LHCN-M2 (cell line): ENCODE measurements around the gene ALKBH6. TPM values are rescaled to one million over a fixed set of nuclear protein-coding genes. Genes with fewer than 3 reads are reported as not detected.

Source experiments
- DNase-seq: peaks from one replicate; pipeline ENCODE4 v3.0.0-alpha.2; 2012; ENCODE audit warnings: low read depth
- total RNA-seq: library from RNA; depleted of rRNA; stranded (reverse); fragments of >200 nt; gene quantifications from 2 replicates; pipeline ENCODE4 v1.2.3, GENCODE V29; 2014

The ALKBH6 gene
- total RNA-seq, 1 experiment from 2014 or later = 32.6 TPM

GRCh38 chr19:36030264-36031148, 16.5 kb upstream of the ALKBH6 start:
- peak; percentile 38 for DNase-seq

- DNase-seq = no peak
Measured at GRCh38 chr19:36028313-36029041, 14.5 kb upstream of the ALKBH6 start.

- no peak for DNase-seq
Measured at GRCh38 chr19:36027696-36028095, 13.7 kb upstream of the ALKBH6 start.

- no peak for DNase-seq
Measured at GRCh38 chr19:36026091-36026876, 12.3 kb upstream of the ALKBH6 start.

GRCh38 chr19:36025541-36025940, 11.5 kb upstream of the ALKBH6 start:
- no peak for DNase-seq

- no peak for DNase-seq
Measured at GRCh38 chr19:36023432-36023831, 9.4 kb upstream of the ALKBH6 start.

GRCh38 chr19:36019061-36019670, 5.2 kb upstream of the ALKBH6 start:
- no peak for DNase-seq

GRCh38 chr19:36013280-36014011, 567 bp downstream of the ALKBH6 start:
- DNase-seq = no peak

- DNase-seq = no peak
Measured at GRCh38 chr19:36010402-36010801, 3.6 kb downstream of the ALKBH6 start.

- DNase-seq = no peak
Measured at GRCh38 chr19:36009633-36010379, 4.2 kb downstream of the ALKBH6 start.

GRCh38 chr19:36009220-36009619, 4.8 kb downstream of the ALKBH6 start:
- peak; percentile 50 for DNase-seq

GRCh38 chr19:36008336-36008978, 5.6 kb downstream of the ALKBH6 start, which contains the start of gene SYNE4:
TSS of gene SYNE4 (minus strand) at chr19:36008813. CDS start at chr19:36008681, 132 bp downstream.
- no peak for DNase-seq

GRCh38 chr19:36006955-36007354, 7.1 kb downstream of the ALKBH6 start:
- no peak for DNase-seq

GRCh38 chr19:36003284-36003683, 10.7 kb downstream of the ALKBH6 start:
- DNase-seq = no peak

- DNase-seq = no peak
Measured at GRCh38 chr19:36001605-36002004, 12.4 kb downstream of the ALKBH6 start.

- DNase-seq = no peak
Measured at GRCh38 chr19:35996777-35997176, 17.2 kb downstream of the ALKBH6 start.

GRCh38 chr19:35995048-35995993, 18.7 kb downstream of the ALKBH6 start, which contains the start of gene SDHAF1:
TSS of gene SDHAF1 (plus strand) at chr19:35995188. CDS start at chr19:35995275, 87 bp downstream.
- DNase-seq = peak; percentile 89
